HepG2 (cell line): ENCODE results near the gene ZBTB22. TPM values are rescaled to one million over a fixed set of nuclear protein-coding genes. Genes with fewer than 3 reads are reported as not detected.

Experiments
- AGO2 ChIP-seq: fragments of 200-400 bp; formaldehyde crosslinking; optimal IDR thresholded peaks from 2 replicates; pipeline ENCODE3; 2017; ENCODE audit warnings: mild to moderate bottlenecking, low read depth, low read length, moderate library complexity
- ATF7-NPFF ChIP-seq: sonication (generic); formaldehyde crosslinking; IDR thresholded peaks from 2 replicates; pipeline ENCODE4 v1.8.1; 2023; ENCODE audit warnings: mild to moderate bottlenecking, low read depth, missing genetic modification reagents, moderate library complexity
- HDAC6 ChIP-seq: fragments of 200-600 bp; sonication (generic); IDR thresholded peaks from 2 replicates; pipeline ENCODE4 v1.7.0; 2017; ENCODE audit warnings: mild to moderate bottlenecking, antibody characterized with exemption, low read length, low read depth
- HHEX ChIP-seq: IDR thresholded peaks from 2 replicates; pipeline ENCODE4 v1.6.1; 2016; ENCODE audit warnings: control low read depth
- HOXA5 ChIP-seq: sonication (generic); formaldehyde crosslinking; IDR thresholded peaks from 2 replicates; pipeline ENCODE4 v1.4.0; 2020; ENCODE audit warnings: missing genetic modification reagents
- JUNB ChIP-seq: sonication (generic); formaldehyde crosslinking; IDR thresholded peaks from 2 replicates; pipeline ENCODE4 v1.8.0; 2022; ENCODE audit warnings: missing genetic modification reagents, mild to moderate bottlenecking, borderline replicate concordance
- KLF6 ChIP-seq: IDR thresholded peaks from 2 replicates; pipeline ENCODE4 v1.8.0; 2016; ENCODE audit warnings: missing biosample characterization, missing genetic modification reagents
- MIXL1 ChIP-seq: IDR thresholded peaks from 2 replicates; pipeline ENCODE4 v1.6.1; 2016
- MYNN ChIP-seq: sonication (generic); formaldehyde crosslinking; IDR thresholded peaks from 2 replicates; pipeline ENCODE4 v1.4.0; 2020; ENCODE audit warnings: mild to moderate bottlenecking, low read depth, missing genetic modification reagents
- NFIC ChIP-seq: IDR thresholded peaks from 2 replicates; pipeline ENCODE4 v1.6.1; 2012; ENCODE audit warnings: mild to moderate bottlenecking, low read length, inconsistent platforms
- POLR2AphosphoS5 ChIP-seq: IDR thresholded peaks from 2 replicates; pipeline ENCODE4 v1.6.1; 2012; ENCODE audit warnings: low read depth, low read length
- RARA ChIP-seq: IDR thresholded peaks from 2 replicates; pipeline ENCODE4 v1.6.1; 2016; ENCODE audit warnings: missing genetic modification reagents, missing compliant biosample characterization
- TSC22D2 ChIP-seq: sonication (generic); formaldehyde crosslinking; IDR thresholded peaks from 2 replicates; pipeline ENCODE4 v1.5.1; 2020; ENCODE audit warnings: missing genetic modification reagents, mild to moderate bottlenecking, borderline replicate concordance
- ZNF124 ChIP-seq: sonication (generic); formaldehyde crosslinking; IDR thresholded peaks from 2 replicates; pipeline ENCODE4 v1.4.0; 2020; ENCODE audit warnings: missing genetic modification reagents
- ZNF292 ChIP-seq: sonication (generic); formaldehyde crosslinking; IDR thresholded peaks from 2 replicates; pipeline ENCODE4 v1.8.1; 2022; ENCODE audit warnings: mild to moderate bottlenecking, low read depth, missing genetic modification reagents, borderline replicate concordance
- ZNF331 ChIP-seq: sonication (generic); formaldehyde crosslinking; IDR thresholded peaks from 2 replicates; pipeline ENCODE4 v1.4.0; 2020; ENCODE audit warnings: missing genetic modification reagents
- ZNF652 ChIP-seq: IDR thresholded peaks from 2 replicates; pipeline ENCODE4 v1.6.1; 2016; ENCODE audit warnings: low read depth, borderline replicate concordance
- ZNF800 ChIP-seq: sonication (generic); formaldehyde crosslinking; IDR thresholded peaks from 2 replicates; pipeline ENCODE4 v1.4.0; 2020; ENCODE audit warnings: missing genetic modification reagents
- ZNF841 ChIP-seq: sonication (generic); formaldehyde crosslinking; IDR thresholded peaks from 2 replicates; pipeline ENCODE4 v1.8.1; 2023; ENCODE audit warnings: missing genetic modification reagents, borderline replicate concordance
- ZSCAN21 ChIP-seq: sonication (generic); formaldehyde crosslinking; IDR thresholded peaks from 2 replicates; pipeline ENCODE4 v1.8.0; 2022; ENCODE audit warnings: mild to moderate bottlenecking, missing genetic modification reagents, moderate library complexity, borderline replicate concordance
- ZSCAN9 ChIP-seq: IDR thresholded peaks from 2 replicates; pipeline ENCODE4 v1.6.1; 2016; ENCODE audit warnings: borderline replicate concordance
- polyA plus RNA-seq, 8 experiments: library from polyadenylated mRNA; depleted of rRNA in 3 of 8; stranded (reverse) in 7 of 8; unstranded in 1 of 8; fragments of >200 nt; fragmentation: Illumina TruSeq in 4 of 8; extraction: Trizol in 4 of 8; gene quantifications; 2 replicates each; pipeline versions ENCODE4 v1.2.1 to v1.2.3, GENCODE V29; 2011 to 2016; ENCODE audit warnings: low read depth in 4 of 8, missing spikeins in 1 of 8, mixed read lengths in 1 of 8; ENCODE audit not compliant: insufficient read depth in 1 of 8
- total RNA-seq, 5 experiments: library from RNA; depleted of rRNA; stranded (reverse); fragments of >200 nt; fragmentation: Illumina TruSeq; extraction: Trizol; gene quantifications; 2 replicates each; pipeline ENCODE4 v1.2.3, GENCODE V29; 2016; ENCODE audit warnings: low read depth in 1 of 5
- TF ChIP-seq, protein P1 (sequence below): sonication (generic); formaldehyde crosslinking; IDR thresholded peaks from 2 replicates; pipeline ENCODE4 v1.8.1; 2023; ENCODE audit warnings: mild to moderate bottlenecking, missing genetic modification reagents, borderline replicate concordance
- TF ChIP-seq, protein P2 (sequence below), 2 experiments: sonication (generic) in 1 of 2; formaldehyde crosslinking in 1 of 2; IDR thresholded peaks; 2 replicates each; pipeline versions ENCODE4 v1.4.0 to v1.6.1; 2018 to 2020; ENCODE audit warnings: missing genetic modification reagents in 2 of 2, borderline replicate concordance in 1 of 2, low read depth in 1 of 2, mild to moderate bottlenecking in 1 of 2, missing biosample characterization in 1 of 2
- TF ChIP-seq, protein P3 (sequence below): sonication (generic); formaldehyde crosslinking; IDR thresholded peaks from 2 replicates; pipeline ENCODE4 v1.9.0; 2021; ENCODE audit warnings: missing genetic modification reagents, mild to moderate bottlenecking, borderline replicate concordance

ZBTB22 gene
- total and polyA plus RNA-seq, 2 of the 13 experiments (the other 11 are each of a cell fraction or from before 2014, with no cell fraction given), result 8.0 to 10.6 TPM

DNA sequence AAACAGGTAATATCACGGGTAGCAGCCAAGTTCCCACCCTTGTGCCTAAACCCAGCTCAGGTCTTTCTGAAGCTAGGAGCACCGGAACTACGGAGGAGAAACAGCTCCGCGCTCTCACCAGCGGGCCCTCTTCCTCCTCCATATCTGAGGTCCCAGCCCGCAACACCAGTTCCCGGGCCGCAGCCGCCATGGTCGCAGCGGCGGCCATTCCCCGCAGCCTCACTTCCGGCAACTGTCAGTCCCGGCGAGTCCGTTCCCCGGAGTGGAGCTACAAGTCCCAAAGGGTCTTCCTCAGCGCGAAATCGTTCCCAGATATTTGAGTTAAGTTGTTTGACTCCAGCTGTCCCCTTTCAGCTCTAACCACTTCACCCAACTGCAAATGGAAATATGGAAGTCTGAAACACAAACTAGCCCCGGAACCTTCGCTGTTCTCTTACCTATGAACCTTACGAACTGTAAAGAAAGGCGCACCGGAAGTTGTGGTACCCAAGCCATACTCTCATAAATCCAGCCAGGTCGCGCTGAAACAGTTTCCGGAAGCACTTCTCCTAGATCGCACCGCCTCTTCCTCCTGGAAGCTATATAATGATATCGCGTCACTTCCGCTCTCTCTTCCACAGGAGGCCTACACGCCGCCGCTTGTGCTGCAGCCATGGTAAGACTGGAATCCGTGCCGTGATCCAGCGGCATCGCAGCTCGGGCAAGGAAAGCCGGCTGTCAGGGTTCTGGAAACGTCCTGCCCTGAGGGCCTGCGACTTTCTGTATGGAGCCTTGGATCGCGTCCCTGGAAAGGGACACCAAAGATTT is 45.9 kb downstream of the ZBTB22 start, which contains the start of the genes RPS18 and VPS52 (continued):
- TF ChIP-seq ZNF800, result peak; percentile 93
- peak; percentile 92 for TF ChIP-seq HOXA5 (CRISPR knock-in tag)
- TF ChIP-seq ZNF124 (CRISPR knock-in tag), result peak; percentile 87; the same call in 1 of the 2 replicates
- 0 out of 2 replicates have a peak, but pooled peaks have one; percentile 15 for TF ChIP-seq HDAC6
- TF ChIP-seq POLR2AphosphoS5, result peak; percentile 100
- 0 out of 2 replicates have a peak, but pooled peaks have one; percentile 20 for TF ChIP-seq HHEX (CRISPR knock-in tag)
- peak; percentile 88; the same call in 1 of the 2 replicates for TF ChIP-seq KLF6
- peak; percentile 86; the same call in 1 of the 2 replicates for TF ChIP-seq MYNN (CRISPR knock-in tag)
- TF ChIP-seq, protein P1, sequence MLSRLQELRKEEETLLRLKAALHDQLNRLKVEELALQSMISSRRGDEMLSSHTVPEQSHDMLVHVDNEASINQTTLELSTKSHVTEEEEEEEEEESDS (CRISPR knock-in tag), result peak; percentile 62; the same call in 1 of the 2 replicates
- peak; percentile 86 for TF ChIP-seq AGO2
- TF ChIP-seq, protein P2, sequence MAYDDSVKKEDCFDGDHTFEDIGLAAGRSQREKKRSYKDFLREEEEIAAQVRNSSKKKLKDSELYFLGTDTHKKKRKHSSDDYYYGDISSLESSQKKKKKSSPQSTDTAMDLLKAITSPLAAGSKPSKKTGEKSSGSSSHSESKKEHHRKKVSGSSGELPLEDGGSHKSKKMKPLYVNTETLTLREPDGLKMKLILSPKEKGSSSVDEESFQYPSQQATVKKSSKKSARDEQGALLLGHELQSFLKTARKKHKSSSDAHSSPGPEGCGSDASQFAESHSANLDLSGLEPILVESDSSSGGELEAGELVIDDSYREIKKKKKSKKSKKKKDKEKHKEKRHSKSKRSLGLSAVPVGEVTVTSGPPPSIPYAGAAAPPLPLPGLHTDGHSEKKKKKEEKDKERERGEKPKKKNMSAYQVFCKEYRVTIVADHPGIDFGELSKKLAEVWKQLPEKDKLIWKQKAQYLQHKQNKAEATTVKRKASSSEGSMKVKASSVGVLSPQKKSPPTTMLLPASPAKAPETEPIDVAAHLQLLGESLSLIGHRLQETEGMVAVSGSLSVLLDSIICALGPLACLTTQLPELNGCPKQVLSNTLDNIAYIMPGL (CRISPR knock-in tag; IDR thresholded peaks at IDR 0.05; ENCODE audit: borderline replicate concordance in 1 of 2, low read depth in 1 of 2), result peak; percentile 91 to 96
- peak; percentile 96 for TF ChIP-seq ZSCAN9 (CRISPR knock-in tag)
- no peak; the same call in 1 of the 2 replicates for TF ChIP-seq MIXL1 (CRISPR knock-in tag)
- peak; percentile 44; the same call in 1 of the 2 replicates for TF ChIP-seq RARA (CRISPR knock-in tag)
- TF ChIP-seq ATF7-NPFF, result peak; percentile 54
- peak; percentile 52; the same call in 1 of the 2 replicates for TF ChIP-seq ZSCAN21 (CRISPR knock-in tag)
- TF ChIP-seq JUNB (CRISPR knock-in tag), result no peak
- peak; percentile 84 for TF ChIP-seq ZNF331
- TF ChIP-seq NFIC, result peak; percentile 64; the same call in 1 of the 2 replicates
- 0 out of 2 replicates have a peak, but pooled peaks have one; percentile 13 for TF ChIP-seq ZNF292 (CRISPR knock-in tag)
- 0 out of 2 replicates have a peak, but pooled peaks have one; percentile 27 for TF ChIP-seq ZNF652 (CRISPR knock-in tag)
- peak; percentile 89 for TF ChIP-seq TSC22D2 (CRISPR knock-in tag)
- no peak for TF ChIP-seq ZNF841 (CRISPR knock-in tag)
- TF ChIP-seq, protein P3, sequence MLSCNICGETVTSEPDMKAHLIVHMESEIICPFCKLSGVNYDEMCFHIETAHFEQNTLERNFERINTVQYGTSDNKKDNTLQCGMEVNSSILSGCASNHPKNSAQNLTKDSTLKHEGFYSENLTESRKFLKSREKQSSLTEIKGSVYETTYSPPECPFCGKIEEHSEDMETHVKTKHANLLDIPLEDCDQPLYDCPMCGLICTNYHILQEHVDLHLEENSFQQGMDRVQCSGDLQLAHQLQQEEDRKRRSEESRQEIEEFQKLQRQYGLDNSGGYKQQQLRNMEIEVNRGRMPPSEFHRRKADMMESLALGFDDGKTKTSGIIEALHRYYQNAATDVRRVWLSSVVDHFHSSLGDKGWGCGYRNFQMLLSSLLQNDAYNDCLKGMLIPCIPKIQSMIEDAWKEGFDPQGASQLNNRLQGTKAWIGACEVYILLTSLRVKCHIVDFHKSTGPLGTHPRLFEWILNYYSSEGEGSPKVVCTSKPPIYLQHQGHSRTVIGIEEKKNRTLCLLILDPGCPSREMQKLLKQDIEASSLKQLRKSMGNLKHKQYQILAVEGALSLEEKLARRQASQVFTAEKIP, result no peak
